Renal pelvis (tissue), 4 donors: ENCODE results near the gene ACP5. TPM values are rescaled to one million over a fixed set of nuclear protein-coding genes. Genes with fewer than 3 reads are reported as not detected.
"Not testable (repeated sequence)": the region's sequence is repeated elsewhere in the genome, so short reads cannot be mapped to it uniquely, and the experiment has no call there.

ENCODE experiments used
- DNase-seq: peaks from one replicate; pipeline ENCODE4 v3.0.0-alpha.2; 2013
- polyA plus RNA-seq, 3 donors: library from polyadenylated mRNA; unstranded; fragments of 120-200 nt; gene quantifications; one replicate each; pipeline ENCODE4 v1.2.1, GENCODE V29; 2013; ENCODE audit not compliant: insufficient read length in 3 of 3

ACP5 gene
- polyA plus RNA-seq, 3 donors, result 12.8 to 14.9 (median 13.4) TPM

- no peak for DNase-seq
Observed at GRCh38 chr19:11586331-11586730, 8.9 kb upstream of the ACP5 start.

DNA sequence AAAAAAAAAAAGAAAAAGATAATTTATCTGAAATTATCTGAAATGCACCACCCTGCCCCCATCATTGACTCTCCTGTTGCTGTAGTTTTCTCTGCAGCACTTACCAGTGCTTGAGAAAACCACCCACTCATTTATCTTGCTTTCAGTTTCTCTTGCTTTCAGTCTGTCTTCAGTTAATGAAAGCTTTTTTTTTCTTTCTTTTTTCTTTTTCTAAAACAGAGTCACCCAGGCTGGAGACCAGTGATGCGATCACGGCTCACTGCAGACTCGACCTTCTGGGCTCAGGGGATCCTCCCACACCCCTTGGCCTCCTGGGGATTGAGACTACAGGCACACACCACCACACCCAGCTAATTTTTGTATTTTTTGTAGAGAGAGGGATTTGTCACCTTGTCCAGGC lies 4.3 kb upstream of the ACP5 start:
- no peak for DNase-seq

- no peak for DNase-seq
Observed at GRCh38 chr19:11580116-11580515, 2.7 kb upstream of the ACP5 start.

DNA sequence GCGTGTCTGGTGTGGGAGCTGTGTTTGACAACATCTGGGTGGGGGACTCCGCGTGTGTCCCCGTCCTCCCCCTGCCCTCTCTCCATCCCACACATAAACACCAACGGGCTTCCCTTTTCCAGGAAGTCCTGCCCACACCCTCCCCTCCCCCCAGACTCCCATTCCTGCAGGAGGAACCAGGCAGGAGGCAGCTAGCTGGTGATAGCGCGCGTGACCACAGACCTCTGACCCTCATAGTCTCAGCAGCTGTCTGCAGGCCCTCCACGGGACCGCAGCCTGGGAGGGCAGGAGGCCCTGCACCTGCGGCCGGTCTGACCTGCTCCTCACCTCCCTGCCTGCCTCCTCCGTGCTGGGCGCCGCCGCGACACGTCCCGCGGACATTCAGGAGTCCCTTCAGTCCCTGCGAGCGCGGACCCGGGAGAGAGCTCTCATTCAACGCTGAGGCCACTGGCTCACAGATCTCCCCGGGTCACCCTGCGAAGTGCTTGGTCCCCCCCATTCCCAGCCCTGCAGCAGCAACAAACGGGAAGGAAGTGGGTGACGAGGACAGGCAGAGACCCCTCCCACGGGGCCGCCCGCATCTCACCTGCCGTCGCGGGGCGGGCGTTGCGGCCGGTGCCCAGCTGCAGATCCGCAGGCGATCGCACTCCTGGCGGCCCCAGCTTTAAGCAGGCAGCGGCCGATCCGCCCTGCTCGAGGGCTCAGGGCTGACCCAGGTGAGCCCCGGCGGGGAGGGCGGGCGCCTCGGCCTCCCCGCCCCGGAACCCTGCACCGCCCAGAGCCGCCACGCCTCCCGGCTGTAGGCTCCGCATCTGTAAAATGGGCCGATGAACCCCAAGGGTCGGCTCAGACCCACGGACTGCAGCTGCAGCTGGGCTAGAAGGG lies 1.1 kb upstream of the ACP5 start:
- no peak for DNase-seq

- DNase-seq, result no peak
Observed at GRCh38 chr19:11576227-11576626, 1.2 kb downstream of the ACP5 start.

GRCh38 chr19:11574689-11575088 lies 2.8 kb downstream of the ACP5 start:
- DNase-seq, result no peak

GRCh38 chr19:11573763-11574162 lies 3.7 kb downstream of the ACP5 start:
- DNase-seq, result not testable (repeated sequence)

GRCh38 chr19:11573354-11573753 lies 4.1 kb downstream of the ACP5 start:
- DNase-seq, result not testable (repeated sequence)

- no peak for DNase-seq
Observed at GRCh38 chr19:11570039-11570462, 7.4 kb downstream of the ACP5 start.

DNA sequence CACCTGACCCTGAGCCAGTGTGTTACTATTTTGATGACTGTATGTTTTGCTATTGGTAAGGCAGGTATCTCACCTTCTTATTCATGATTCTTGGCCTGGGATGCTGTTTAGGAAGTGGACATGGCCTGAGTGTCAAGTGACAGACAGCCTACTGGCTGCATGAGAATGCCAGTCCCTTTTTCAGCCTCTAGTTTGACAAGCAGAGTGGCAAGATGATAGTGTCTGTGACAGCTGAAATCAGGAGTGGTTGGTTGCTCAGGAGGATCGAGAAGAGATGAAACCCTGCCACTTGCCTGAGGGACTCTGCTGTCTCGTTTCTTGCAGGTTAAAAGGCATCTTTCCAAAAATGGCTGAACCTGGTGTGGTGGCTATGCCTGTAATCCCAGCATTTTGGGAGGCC lies 11.3 kb downstream of the ACP5 start:
- DNase-seq, result no peak

DNA sequence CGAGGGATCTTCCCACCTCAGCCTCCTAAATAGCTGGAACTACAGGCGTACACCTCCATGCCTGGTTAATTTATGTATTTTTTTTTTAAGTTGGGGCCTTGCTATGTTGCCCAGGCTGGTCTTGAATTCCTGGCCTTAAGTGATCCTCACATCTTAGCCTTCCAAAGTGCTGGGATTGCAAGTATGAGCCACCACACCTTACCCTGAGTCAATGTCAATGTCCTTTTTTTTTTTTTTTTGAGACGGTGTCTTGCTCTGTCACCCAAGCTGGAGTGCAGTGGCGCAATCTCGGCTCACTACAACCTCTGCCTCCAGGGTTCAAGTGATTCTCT lies 11.8 kb downstream of the ACP5 start:
- not testable (repeated sequence) for DNase-seq

- not testable (repeated sequence) for DNase-seq
Observed at GRCh38 chr19:11564082-11564807, 13.2 kb downstream of the ACP5 start.

GRCh38 chr19:11563532-11563931 lies 13.9 kb downstream of the ACP5 start:
- DNase-seq, result no peak

GRCh38 chr19:11560404-11561051 lies 16.9 kb downstream of the ACP5 start:
- DNase-seq, result peak; percentile 76

- DNase-seq, result peak; percentile 98
Observed at GRCh38 chr19:11558881-11559828, 18.3 kb downstream of the ACP5 start, which contains the start of gene ELOF1. Gene ELOF1 (minus strand): TSS chr19:11559230. CDS start chr19:11554347, 4,883 bp downstream.

- DNase-seq, result no peak
Observed at GRCh38 chr19:11556634-11557420, 20.6 kb downstream of the ACP5 start.

DNA sequence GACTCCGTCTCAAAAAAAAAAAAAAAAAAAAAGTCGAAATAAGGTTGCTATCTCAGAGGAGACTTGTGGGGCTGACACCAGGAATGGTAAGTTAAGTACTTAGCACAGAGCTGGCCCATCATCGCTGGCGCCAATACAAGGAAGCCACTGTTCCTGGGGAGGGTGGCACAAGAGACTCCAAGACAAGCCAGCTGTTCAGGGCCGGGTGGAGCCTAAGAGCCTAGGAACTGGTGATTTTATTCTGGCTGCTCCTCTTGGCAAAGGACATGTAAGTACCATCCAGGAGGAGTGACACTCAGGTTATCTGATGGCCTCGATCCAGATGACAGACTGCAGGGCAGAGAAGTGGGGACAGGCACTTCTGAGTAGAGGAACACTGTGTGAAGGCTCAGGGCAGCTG lies 22.2 kb downstream of the ACP5 start:
- DNase-seq, result no peak

- DNase-seq, result no peak
Observed at GRCh38 chr19:11554160-11554559, 23.3 kb downstream of the ACP5 start.

DNA sequence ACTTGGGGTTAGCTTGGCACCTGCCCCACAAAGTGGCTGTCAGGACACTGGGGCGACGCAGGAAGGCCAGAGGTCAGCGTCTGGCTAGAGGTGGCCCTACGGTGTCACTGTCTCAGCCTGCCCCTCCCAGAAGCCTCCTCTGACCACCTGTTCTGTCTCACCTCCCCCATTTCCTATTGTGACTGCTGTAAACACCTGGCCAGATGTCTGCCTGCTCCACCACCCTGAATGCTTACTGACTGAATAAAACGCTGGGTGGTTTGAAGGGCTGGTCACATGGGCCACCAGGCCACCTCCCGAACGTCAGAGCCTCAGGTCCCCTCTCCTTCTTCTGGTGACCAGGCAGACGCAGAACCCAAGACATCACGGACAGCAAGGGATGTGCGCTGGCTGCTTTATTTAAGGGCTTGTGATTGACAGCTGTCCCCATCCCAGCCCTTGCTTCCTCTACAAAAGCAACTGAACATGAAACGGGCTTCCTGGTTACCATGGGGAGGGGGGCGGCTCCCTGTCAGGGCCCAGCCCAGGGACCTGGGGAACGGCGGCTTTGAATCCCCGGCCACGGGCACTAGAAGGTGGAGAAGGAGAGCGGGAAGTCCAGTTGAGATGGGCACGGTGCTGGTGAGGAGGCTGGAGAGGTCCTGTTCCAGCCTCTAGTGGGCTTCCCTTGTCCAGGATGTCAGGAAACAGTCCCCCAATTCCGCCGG lies 24.6 kb downstream of the ACP5 start:
- no peak for DNase-seq
